Stimulated activated CD8-positive, alpha-beta memory T cell treated with anti-CD3 and anti-CD28 coated beads, Interleukin-15, amount 100 ng/mL, for 48 hours (primary cell): ENCODE measurements around the gene THOC6.
A peak's percentile ranks its signal among the peaks of the same experiment; 100 is the strongest.
"Not testable (repeated sequence)": the region's sequence is repeated elsewhere in the genome, so short reads cannot be mapped to it uniquely, and the experiment has no call there.

Experiments
- DNase-seq, 2 donors: peaks; one replicate each; pipeline ENCODE4 v3.0.0-alpha.2; 2020; ENCODE audit warnings: low read depth in 2 of 2

THOC6 gene

DNA sequence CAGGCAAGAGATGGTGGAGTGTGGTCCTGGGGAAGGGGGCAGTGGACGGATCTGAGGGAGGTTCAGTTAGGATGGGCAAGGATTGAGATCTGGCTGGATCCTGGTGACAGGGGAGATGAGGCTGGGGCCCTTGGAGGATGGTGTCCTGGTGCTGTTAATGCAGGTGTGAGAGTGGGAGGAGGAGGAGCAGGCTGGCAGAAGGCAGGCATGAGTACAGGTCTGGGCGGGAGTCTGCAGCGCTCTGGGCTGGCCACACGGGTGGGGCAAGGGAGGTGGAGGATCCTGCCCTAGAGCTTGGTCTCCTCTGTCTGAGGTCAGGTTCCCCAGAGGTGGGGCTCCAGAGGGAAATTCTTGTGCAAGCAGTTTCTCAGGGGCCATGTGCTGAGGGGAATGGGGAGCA lies 48.3 kb downstream of the THOC6 start:
- not testable (repeated sequence) for DNase-seq

DNA sequence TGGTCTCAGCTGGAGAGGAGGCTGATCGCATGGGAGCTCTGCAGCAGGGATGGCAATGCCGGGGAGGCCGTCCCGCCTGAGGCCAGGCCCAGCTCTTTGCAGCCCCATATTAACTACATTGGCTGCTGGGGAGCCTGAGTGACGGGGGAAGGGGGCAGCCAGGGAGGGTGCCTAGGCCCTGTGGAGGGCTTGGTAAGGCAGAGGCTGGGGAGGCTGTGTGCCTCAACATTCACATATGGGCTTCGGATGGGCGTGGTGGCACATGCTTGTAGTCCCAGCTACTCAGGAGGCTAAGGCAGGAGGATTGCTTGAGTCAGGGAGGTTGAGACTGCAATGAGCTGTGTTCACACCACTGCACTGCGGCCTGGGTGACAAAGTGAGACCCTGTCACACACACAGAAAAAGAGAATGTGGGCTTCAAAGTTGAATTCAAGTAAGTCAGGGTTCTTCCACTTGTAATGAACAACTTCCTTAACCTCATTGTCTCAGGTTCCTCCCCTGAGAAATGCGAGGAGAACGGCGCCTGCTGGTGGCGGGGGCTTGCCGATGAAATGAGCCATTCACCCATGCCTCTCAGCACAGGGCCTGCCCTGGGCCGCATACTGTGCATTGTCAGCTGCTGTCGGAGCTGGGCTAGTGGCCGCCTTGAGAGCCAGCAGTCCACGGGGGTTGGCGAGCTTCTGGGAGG lies 48.9 kb downstream of the THOC6 start:
- DNase-seq = not testable (repeated sequence)

DNA sequence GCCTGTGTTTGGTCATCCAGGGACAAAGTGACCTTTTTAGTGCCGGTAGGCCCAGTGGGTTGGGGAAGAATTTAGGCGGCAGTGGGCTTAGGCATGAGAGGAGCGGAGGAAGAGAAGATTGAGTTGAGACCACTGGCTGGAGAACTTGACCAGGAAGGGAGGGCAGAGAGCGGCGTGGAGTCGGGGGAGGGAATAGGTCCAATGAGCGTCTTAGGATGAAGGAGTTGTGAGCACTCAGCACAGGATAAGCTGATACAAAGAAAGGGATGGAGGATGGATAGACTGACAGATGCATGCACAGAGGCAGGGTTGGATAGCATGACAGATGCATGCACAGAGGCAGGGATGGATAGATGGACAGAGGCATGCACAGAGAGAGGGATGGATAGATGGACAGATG lies 49.6 kb downstream of the THOC6 start:
- DNase-seq = no peak

DNA sequence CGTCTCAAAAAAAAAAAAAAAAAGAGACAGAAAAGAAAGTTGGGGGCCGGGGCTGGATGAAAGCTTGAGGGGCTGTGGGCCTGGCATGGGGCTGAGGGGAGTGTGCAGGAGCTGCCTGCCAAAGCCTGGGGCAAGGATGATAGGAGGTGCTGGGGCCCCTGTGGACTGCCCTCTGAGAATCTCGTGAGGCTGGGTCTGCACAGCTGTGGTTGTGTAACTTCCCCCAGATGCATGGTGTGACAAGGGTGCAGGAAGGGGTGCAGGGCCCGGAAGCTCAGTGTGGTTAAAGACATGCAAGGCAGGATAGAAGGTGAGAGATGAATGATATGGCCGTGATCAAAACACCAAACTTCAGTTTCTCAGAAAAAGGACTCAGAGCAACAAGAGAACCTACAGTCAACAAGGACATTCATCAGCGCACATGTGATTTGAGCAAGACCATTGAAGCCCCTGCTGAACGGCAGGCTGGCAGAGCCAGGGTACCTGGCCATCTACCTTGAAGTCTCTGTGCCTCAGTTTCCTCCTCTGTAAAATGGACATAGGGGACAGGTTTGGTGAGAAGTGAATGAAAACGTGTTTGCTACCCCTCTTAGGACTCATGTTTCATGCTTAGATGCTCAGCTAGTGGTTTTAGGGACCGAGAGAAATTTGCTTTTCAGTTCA lies 51.2 kb downstream of the THOC6 start:
- peak; percentile 74 to 77 for DNase-seq

DNA sequence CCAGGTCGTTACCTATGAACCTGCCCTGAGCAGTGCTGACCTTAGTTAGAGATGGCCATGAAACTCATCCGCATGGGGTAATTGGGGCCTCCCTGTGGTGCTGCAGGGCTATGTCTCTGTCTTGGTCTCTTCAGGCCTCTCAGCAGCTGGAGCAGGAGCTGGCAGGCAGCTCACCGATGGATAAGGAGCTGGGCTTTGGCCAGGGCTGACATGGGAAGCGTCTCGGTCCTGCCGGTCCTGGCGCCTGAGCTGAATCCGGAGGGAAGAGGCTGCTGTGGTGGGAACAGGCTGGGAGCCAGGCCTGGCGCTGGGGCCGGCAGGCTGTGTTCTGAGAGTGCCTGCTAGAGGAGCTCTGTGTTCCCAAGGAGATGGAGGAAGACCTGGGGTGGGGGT lies 51.7 kb downstream of the THOC6 start:
- no peak for DNase-seq

DNA sequence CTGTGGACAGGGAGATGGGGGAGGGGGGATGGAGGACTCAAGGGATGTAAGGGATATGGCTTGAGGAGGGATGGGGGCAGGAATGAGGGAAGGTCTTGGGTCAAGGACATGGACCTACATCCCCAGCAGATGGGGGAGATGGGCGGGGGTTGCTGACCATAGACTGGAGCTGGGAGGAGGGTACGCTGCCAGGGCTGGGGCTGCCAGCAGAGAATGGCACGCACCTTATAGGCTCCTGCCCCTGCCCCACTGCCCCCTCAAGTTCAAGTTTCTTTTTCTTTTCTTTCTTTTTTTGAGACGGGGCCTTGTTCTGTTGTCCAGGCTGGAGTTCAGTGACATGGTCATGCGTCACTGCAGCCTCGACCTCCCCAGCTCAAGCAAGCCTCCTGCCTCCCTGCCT lies 52.1 kb downstream of the THOC6 start:
- DNase-seq = not testable (repeated sequence)

DNA sequence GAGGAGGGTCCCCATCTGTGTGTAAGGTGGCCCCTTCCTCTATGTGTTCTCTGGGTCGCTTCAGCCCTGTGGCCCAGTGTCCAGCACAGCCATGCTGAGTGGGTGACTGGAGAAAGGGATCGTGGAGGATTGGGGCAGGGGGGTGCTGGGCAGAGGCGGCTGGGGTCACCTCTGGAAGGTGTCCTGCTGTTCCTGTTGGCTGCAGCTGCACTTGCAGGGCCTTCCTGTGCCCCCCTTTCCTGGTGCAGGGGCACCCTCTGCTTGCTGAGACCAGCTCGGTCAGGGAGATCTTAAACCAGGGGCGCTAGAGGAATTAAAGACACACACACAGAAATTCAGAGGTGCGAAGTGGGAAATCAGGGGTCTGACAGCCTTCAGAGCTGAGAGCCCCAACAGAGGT lies 52.7 kb downstream of the THOC6 start:
- DNase-seq = no peak
